Kidney (tissue), 14 donors: Measurements from ENCODE around the gene ZNF730. TPM values are rescaled to one million over a fixed set of nuclear protein-coding genes. Genes with fewer than 3 reads are reported as not detected.
A peak's percentile ranks its signal among the peaks of the same experiment; 100 is the strongest.
"Not testable (repeated sequence)": the region's sequence is repeated elsewhere in the genome, so short reads cannot be mapped to it uniquely, and the experiment has no call there.

Experiments
- DNase-seq, 5 donors: peaks; one replicate each; pipeline ENCODE4 v3.0.0-alpha.2; 2013 to 2020
- FAIRE-seq: peaks from 2 replicates; lab custom pipeline; 2012; peaks lifted over from hg19 to GRCh38; lab: Jason Lieb, UNC
- H3K27ac ChIP-seq, 2 donors: one replicate each; pipeline ENCODE4 v1.7.0; 2013; ENCODE audit warnings: low read depth in 2 of 2, low read length in 2 of 2, inconsistent platforms in 1 of 2
- H3K27me3 ChIP-seq: one replicate; pipeline ENCODE4 v1.7.1; 2013; ENCODE audit warnings: low read length, inconsistent platforms; ENCODE audit not compliant: control insufficient read depth, insufficient read depth
- H3K36me3 ChIP-seq, 3 donors: one replicate each; pipeline versions ENCODE4 v1.7.0 to v1.7.1; 2013; ENCODE audit warnings: low read length in 3 of 3, control low read depth in 1 of 3, inconsistent platforms in 1 of 3; ENCODE audit not compliant: insufficient read depth in 3 of 3, control insufficient read depth in 2 of 3
- H3K4me1 ChIP-seq, 3 donors: one replicate each; pipeline versions ENCODE4 v1.7.0 to v1.7.1; 2013; ENCODE audit warnings: low read length in 3 of 3, inconsistent platforms in 1 of 3, low read depth in 1 of 3; ENCODE audit not compliant: control insufficient read depth in 2 of 3, insufficient read depth in 2 of 3
- H3K4me3 ChIP-seq, 3 donors: one replicate each; pipeline versions ENCODE4 v1.7.0 to v1.8.1; 2013; ENCODE audit warnings: low read length in 3 of 3, control low read depth in 1 of 3, inconsistent platforms in 1 of 3
- H3K9ac ChIP-seq, 3 donors: one replicate each; pipeline versions ENCODE4 v1.7.0 to v1.7.1; 2013; ENCODE audit warnings: low read length in 3 of 3, control low read depth in 1 of 3, inconsistent platforms in 1 of 3
- H3K9me3 ChIP-seq, 3 donors: one replicate each; pipeline versions ENCODE4 v1.7.0 to v1.7.1; 2013; ENCODE audit warnings: low read length in 3 of 3, control low read depth in 1 of 3, inconsistent platforms in 1 of 3; ENCODE audit not compliant: control insufficient read depth in 2 of 3, insufficient read depth in 1 of 3
- CTCF ChIP-seq: IDR thresholded peaks from 3 replicates; pipeline ENCODE4 v1.5.1; 2012; ENCODE audit warnings: mild to moderate bottlenecking, moderate library complexity, borderline replicate concordance; ENCODE audit not compliant: insufficient read depth; ENCODE audit errors: extremely low read depth
- intact Hi-C: fragments of 100-400 bp; cut with DNase I; formaldehyde crosslinking; loops from one replicate; pipeline ENCODE4 v1.11.1; 2022
- polyA plus RNA-seq: library from polyadenylated mRNA; stranded (reverse); fragments of 350-450 nt; fragmentation: Illumina TruSeq; extraction: RNeasy Lipid Tissue Mini Kit (QIAGEN cat#74804); gene quantifications from one replicate; pipeline ENCODE4 v1.2.3, GENCODE V29; 2014; ENCODE audit warnings: low read depth, low replicate concordance; ENCODE audit not compliant: insufficient read depth
- total RNA-seq: library from RNA; stranded (reverse); fragmentation: NEBNext Ultra II Directional; extraction: Animal tissue kit (Norgen Biotek cat#: 25700); gene quantifications from one replicate; pipeline ENCODE4 v1.2.1, GENCODE V29; 2021
- donor health status: control.
- donor health status: control.
- donor health status: control.
- donor health status: control.
- donor health status: control.
- donor health status: DM: yes; HTN: yes; CAD: no.
- donor health status: Normal renal cell carcinoma (clear cell type).

The ZNF730 gene
- total and polyA plus RNA-seq, 2 donors from 2014 or later: 0.60 TPM; not detected in 1

GRCh38 chr19:23075031-23075733 lies 41.6 kb upstream of the ZNF730 start:
- no peak for FAIRE-seq
- Histone ChIP-seq H3K36me3 (no peaks in the 10 kb centered on the region), H3K4me1 (no peaks in the 10 kb centered on the region), H3K27me3 (no peaks in the 10 kb centered on the region), H3K9me3 (no peaks in the 10 kb centered on the region), H3K27ac (no peak overlapping the region), H3K9ac (peak overlapping the region in 1 of 3 donors; percentile 72), H3K4me3 (peak overlapping the region; percentile 52 to 82 (median 58))
- peak; percentile 77 to 95 (median 95) for DNase-seq
- no peak for TF ChIP-seq CTCF
- intact Hi-C loops: no loop called here

GRCh38 chr19:23077776-23078175 lies 39.0 kb upstream of the ZNF730 start:
- H3K4me3 ChIP-seq, H3K27ac ChIP-seq, H3K9ac ChIP-seq, FAIRE-seq, H3K9me3 ChIP-seq, H3K36me3 ChIP-seq, H3K4me1 ChIP-seq, intact Hi-C loops, H3K27me3 ChIP-seq, DNase-seq: not testable (repeated sequence)

- TF ChIP-seq CTCF: no peak
- Histone ChIP-seq H3K27ac (no peak overlapping the region), H3K4me3 (no peak overlapping the region), H3K4me1 (no peaks in the 10 kb centered on the region), H3K27me3 (no peaks in the 10 kb centered on the region), H3K9me3 (no peaks in the 10 kb centered on the region), H3K36me3 (peaks cover 0 to 8% (median 0%) of the 10 kb centered on the region in 3 donors), H3K9ac (no peak overlapping the region)
- intact Hi-C loops: no loop called here
- FAIRE-seq (no peak), DNase-seq (no peak)
Observed at GRCh38 chr19:23093832-23094231, 23.0 kb upstream of the ZNF730 start.

- no peak for FAIRE-seq
- Histone ChIP-seq H3K9ac (no peak overlapping the region), H3K9me3 (no peaks in the 10 kb centered on the region), H3K4me3 (no peak overlapping the region), H3K36me3 (peaks cover 0 to 10% (median 0%) of the 10 kb centered on the region in 3 donors), H3K27ac (no peak overlapping the region), H3K4me1 (no peaks in the 10 kb centered on the region), H3K27me3 (no peaks in the 10 kb centered on the region)
- intact Hi-C loops: no loop called here
- TF ChIP-seq CTCF: no peak
- no peak for DNase-seq
Observed at GRCh38 chr19:23095418-23095817, 21.4 kb upstream of the ZNF730 start.
